Measurements from ENCODE around the gene FOXN3. TPM values are rescaled to one million over a fixed set of nuclear protein-coding genes. Genes with fewer than 3 reads are reported as not detected.
A peak's percentile ranks its signal among the peaks of the same experiment; 100 is the strongest.
"Not testable (repeated sequence)": the region's sequence is repeated elsewhere in the genome, so short reads cannot be mapped to it uniquely, and the experiment has no call there.

Gene FOXN3
- total RNA-seq, 1 donor = 84.0 TPM

DNA sequence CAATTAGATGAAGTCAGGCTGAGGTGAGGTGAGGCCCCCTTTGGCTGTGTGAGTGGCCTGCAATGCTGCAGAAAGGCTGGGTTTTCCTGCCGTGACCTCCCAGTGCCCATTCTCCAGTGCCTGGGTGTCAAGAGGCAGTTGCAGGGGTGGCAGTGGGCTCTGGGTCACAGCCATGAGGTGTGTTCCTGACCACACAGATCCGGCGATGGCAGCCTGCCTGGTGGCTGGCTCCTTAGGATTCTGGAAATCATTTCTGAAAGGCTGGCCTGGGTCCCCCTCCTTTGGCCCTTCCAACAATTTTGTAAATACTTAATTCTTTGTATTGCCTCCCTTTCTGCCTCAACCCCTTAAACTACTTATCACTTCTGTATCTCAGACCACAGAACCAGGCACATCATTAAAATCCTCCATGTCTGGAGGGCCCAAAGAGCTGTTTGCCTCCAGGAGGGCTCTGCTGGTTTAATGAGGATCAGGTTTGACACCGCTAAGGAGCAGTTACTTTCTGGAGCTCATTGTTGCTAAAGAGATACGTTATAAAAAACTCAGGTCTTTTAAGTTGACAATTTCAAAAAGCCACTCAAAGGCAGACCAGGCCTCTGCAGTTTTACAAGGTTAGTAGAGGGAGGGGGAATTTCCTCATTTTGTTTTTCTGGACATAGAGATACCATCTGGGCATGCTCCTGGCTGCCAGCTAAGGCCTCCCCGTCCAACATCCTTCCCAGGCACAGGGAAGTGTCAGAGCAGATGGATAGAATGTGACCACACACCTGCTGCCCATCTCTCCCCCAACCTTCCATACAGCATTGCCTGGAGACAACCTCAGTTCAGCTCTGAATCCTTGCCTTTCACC is 204.4 kb downstream of the FOXN3 start:
- peak in 1 of 3 donors; percentile 18 for DNase-seq (ENCODE audit: low read depth in 2 of 3, low spot score in 2 of 3)

DNA sequence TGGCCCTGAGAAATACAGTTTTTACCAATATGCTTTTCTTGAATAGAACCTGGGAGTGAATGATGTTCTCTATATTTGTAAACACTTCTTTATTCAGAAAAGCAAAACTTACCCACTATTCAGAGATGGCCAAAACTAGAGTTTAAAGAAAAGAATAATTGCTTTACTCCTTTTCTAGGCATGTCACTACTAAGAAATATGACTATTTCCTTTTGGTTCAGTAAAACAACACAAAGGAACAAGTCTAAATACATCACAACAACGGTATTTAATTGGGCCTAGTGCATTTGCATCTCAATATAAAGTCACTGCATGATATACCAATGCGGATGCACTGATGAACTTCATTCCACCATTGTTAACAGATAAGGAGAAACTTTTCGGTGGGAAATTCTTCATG is 207.5 kb downstream of the FOXN3 start:
- DNase-seq (ENCODE audit: low read depth in 2 of 3, low spot score in 2 of 3) = no peak

DNA sequence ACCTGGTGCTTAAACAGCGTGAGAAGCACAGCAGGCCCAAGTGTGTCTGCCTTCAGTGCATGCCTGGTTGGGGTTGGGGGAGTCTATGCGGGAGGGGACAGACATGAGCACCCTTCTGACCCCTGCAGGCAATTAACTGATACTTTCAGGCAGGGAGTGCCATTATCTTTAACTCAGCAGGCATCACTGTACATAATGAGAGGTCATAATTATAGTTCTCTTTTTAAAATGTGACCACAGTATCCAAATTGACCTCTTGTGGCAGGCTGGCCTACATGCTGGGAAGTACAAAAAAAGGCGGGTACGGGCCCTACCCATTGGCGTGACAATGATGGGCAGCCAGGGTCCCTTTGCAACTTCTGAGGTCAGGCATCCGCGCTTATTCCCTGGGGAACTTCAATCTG is 209.1 kb downstream of the FOXN3 start:
- DNase-seq (ENCODE audit: low read depth in 2 of 3, low spot score in 2 of 3) = no peak

DNA sequence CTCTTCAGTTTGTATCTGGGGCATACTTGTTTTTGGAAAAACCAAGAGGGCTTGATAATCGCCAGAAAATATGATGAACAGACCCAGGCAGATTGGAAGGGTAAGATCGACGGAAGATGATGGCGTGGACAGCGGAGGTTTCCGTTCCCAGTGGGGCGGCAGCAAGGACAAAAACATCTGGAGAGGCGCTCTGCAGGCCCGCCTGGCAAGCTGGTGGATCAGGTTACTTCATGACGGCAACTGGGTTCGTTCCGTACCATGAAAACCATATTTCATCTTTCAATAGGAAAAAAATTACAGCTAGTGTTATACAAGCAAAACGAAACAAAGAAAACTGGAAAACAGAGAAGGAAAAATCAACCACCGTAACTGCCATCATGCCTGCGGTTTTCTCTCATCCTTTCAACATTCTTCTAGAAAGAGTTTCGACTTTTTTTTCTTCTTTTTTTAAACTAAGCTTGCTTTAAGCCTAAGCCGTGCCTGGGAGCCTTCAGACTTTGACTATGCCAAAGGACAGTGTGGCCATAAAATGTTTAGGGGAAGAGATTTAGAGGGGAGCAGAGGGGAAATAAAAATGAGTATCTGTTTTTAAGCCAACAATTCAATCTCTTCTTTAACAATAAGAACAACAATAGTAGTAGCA is 210.5 kb downstream of the FOXN3 start:
- no peak for DNase-seq (ENCODE audit: low read depth in 2 of 3, low spot score in 2 of 3)

DNA sequence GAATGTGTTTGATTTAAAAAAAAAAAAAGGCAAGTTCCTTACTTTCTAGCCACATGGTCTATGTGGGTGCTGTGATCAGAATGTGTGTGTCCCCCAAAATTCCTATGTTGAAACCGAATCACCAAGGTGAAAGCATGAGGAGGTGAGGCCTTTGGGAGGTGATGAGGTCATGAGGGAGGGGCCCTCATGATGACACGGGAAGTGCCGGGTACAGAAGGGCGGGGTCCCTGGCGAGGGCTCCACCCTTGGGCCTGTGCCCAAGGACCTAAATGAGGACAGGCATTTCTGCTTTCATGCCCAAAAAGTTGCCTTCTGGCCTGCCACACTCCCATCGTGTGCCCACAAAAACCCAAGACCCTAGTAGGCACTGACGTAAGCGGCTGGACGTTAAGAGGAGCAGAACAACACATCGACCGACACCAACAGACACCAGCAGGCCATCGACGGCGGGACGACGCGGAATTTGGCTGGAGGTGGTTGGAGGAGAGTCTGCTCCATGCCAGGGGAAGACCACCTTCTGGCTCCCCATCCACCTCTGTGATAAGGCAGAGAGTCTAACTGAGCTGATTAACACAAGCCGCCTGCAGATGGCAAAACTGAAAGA is 211.8 kb downstream of the FOXN3 start:
- DNase-seq (ENCODE audit: low read depth in 2 of 3, low spot score in 2 of 3) = no peak

DNA sequence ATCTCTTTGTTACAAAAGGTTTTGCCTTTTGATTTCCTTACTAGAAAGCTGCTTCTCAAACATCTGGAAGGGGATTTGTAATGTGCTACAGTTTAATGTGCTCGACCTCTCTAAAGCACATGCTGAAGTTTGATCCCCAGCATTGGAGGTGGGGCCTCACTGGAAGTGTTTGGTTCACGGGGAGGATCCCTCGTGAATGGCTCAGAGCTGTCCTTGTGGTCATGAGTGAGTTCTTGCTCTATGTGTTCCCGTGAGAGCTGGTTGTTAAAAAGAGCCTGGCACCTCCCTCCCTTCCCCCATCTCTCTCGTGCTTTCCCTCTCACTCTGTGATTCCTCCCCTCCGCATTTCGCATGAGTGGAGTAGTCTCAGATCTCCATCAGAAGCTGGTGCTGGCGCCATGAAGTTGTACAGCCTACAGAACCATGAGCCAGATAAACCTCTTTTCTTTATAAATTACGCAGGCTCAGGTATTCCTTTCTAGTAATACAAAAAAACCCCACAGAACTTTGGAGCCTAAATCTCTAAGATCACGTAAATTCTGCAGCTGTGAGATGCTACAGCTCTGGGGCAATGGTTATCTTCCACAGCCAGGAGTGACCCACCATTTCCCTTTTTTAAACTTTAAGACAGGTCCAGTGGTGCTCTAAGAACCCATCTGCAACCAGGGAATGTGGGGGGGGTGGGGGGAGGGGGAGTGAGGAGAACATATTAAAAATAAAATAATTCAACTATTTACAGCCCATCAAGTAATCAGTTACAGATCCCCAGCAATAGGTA is 214.4 kb downstream of the FOXN3 start:
- peak in 1 of 3 donors; percentile 37 for DNase-seq (ENCODE audit: low read depth in 2 of 3, low spot score in 2 of 3)

DNA sequence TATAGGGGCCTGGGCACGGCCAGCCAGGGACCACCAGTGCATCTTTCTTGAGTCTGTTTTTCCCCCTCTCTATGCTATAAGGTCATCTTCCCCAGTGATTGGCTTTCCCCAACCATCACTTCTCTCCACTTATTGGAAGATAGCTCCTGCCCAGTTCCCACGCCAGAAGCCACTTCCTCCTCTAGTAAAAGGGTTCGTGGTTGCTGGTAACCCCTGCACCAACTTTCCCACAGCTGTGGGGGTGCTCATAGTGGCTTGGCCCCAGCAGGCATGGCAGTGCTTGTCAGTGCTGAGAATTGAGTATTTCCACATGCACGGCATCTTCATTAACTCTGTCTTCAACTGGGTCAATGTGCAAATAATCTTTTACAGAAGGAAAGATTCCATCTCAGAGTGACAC is 215.4 kb downstream of the FOXN3 start:
- DNase-seq (ENCODE audit: low read depth in 2 of 3, low spot score in 2 of 3) = peak in 1 of 3 donors; percentile 37

DNA sequence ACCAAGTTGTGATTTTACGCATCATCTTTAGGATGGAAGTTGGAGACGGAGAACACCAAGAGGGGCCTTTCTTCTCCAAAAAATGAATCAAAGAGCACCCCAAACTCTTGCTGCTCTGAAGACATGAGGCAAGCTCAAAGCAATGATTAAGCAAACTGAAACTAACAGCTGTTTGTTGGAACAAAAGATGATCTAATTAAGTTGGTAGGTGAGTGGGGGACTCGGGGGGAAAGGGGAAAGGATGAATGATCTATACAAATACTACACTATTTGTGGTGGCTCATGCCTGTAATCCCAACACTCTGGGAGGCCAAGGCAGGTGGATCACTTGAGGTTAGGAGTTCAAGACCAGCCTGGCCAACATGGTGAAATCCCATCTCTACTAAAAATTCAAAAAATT is 217.7 kb downstream of the FOXN3 start:
- DNase-seq (ENCODE audit: low read depth in 2 of 3, low spot score in 2 of 3) = not testable (repeated sequence)

DNA sequence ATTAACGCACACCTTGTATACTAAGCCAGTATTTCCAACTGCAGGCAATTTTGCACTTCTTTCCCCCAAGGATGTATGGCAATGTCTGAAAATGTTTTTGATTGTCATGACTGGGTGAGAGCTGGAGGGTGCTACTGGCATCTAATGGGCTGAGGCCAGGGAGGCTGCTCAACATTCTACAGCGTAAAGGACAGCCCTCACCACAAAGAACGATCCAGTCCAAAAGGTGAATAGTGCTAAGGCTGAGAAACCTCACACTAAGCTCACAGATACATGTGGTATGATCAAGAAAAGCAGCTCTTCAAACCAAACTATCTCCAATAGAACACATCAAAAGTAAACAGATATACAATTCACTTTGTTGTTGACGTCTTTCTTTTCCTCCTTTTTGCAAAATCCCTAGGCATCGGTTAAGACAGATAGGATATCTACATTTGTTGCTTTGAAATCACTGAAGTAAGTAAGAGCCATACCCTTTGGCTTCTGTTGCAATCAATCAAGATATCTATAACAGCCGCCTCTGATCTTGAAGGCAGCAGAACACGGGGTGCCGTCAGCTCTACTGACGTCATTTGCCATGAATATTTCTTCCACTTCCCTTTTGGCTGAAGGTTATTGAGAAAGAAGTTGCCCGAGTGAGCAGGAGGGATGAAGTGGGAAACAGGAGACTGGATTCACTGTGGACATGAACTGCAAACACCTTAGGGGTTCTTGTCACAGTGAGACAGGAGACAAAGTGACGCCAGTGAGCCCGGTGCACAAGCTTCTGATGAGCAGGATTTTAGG is 218.3 kb downstream of the FOXN3 start:
- no peak for DNase-seq (ENCODE audit: low read depth in 2 of 3, low spot score in 2 of 3)

DNA sequence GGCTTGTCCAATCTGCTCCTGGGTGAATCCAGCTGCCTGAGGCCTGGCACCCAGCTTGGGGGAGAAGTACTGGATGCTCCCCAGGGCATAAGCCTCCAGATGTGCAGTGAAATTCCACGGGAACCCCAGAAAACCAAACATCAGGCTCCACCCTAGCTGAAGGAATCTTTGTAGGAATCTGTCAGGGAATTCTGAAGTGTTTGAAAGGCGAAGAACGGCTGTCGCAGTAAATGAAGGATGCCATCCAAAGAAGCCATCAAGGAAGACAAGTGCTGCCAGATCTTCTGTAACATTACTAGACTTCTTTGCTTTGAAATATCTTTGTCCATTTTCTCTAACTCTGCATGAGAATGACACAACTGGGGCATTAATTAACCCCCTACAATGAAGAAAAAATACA is 219.4 kb downstream of the FOXN3 start:
- no peak for DNase-seq (ENCODE audit: low read depth in 2 of 3, low spot score in 2 of 3)

DNA sequence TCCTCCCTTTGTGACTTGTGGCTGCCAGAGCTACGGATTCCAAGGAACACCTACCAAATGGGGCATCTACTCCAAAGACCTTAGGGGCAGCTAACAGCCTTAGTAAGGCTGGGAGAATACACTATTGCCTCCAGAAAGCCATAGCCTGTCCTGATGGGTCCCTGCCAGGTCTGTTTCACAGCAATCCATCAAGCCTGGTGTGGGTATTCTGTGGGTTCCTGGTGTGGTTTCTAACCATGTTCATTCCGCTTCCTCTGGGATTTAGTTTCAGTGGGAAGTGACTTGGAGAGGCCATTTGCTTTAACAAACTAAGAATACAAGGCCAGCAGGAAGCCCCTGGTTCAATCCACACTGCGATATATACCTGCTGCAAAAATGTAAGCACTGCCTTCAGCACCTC is 220.5 kb downstream of the FOXN3 start:
- DNase-seq (ENCODE audit: low read depth in 2 of 3, low spot score in 2 of 3) = no peak

DNA sequence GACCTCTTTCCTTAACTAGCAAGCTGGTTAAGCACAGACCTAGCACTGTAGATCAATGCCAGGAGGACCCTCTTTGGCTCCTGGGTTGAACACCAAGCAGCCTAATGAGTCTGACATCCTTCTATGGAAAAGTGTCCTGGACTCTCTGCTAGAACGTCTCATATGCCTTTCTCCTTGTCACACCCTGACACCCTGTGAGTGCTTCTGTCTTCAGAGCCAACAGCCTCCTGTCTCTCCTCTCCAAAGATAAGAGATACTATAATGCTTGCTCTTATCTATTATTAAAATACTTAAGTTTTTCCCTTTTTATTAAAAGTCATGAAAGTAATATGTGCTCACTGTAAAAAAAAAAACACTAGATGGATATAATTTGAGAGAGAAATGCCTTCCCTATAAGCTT is 222.7 kb downstream of the FOXN3 start:
- no peak for DNase-seq (ENCODE audit: low read depth in 2 of 3, low spot score in 2 of 3)

DNA sequence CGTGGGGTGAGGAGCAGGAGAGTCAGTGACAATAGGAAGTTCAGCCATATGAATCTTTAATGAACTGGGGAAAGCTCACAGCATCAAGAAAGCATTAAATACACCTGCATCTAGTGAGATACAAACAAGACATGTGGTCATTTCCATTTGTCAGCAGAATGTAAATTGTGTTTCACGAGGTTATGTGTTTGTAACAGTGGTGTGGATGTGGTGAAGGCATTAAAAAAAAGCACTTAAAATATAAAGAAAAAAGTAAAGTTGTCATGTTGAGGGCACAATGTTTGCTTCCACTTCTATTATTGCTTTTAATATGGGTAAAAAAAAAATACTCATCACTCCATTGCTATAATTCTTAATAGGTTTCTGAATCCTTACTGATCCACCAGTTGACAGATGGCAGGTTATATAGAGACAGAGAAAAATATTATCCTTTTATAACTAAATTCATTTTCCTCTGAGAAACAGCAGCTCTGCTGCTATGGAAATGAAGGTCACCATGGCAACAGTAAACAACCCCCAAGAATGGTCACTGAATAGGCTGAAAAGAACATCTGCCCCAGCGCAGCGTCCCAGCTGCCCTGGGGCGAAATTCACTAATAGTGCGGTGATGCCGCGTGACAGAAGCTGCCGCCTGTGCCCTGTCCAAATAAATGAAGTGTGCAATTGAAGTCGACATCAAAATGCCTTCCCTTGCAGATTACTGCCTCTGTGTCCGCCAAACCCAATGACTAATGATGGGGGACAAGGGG is 226.1 kb downstream of the FOXN3 start:
- DNase-seq (ENCODE audit: low read depth in 2 of 3, low spot score in 2 of 3) = peak in 1 of 3 donors; percentile 34

DNA sequence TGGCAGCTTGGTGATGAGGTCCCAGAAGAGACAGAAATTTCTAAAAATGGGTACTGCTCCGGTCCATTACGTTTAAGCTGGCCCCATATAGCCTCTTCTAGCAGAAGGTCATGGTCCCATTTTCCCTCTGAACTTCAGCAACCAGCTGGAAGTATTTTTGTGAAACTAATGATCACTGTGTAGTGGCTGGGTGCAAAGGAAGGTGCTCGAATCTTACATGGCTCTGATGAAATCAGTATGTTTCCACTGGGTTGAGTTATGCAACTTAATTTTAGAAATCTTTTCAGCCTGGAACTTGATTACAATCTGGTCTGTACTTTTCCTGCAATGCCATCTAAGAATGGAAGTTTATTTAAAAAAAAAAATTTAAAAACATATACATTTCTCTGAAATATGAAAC is 228.5 kb downstream of the FOXN3 start:
- DNase-seq (ENCODE audit: low read depth in 2 of 3, low spot score in 2 of 3) = no peak

DNA sequence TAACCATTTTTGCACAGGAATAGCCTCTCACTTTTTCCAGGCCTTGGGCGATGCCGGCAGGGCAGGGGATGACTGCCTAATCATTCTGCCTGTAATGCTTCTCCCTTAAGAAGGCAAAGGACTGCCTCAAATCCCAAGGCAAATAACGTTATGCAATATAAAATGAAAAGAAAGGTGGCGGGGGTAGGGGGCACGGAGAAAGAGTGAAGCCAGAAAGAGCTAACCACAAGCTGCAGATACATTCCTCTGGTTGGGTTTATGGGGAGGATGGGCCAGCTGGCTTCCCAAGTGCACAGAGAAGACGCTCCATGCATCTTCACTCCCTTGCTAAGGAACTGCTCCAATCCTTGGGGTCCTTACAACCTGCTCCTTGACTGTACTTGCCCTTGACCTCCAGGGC is 229.5 kb downstream of the FOXN3 start:
- DNase-seq (ENCODE audit: low read depth in 2 of 3, low spot score in 2 of 3) = no peak

DNA sequence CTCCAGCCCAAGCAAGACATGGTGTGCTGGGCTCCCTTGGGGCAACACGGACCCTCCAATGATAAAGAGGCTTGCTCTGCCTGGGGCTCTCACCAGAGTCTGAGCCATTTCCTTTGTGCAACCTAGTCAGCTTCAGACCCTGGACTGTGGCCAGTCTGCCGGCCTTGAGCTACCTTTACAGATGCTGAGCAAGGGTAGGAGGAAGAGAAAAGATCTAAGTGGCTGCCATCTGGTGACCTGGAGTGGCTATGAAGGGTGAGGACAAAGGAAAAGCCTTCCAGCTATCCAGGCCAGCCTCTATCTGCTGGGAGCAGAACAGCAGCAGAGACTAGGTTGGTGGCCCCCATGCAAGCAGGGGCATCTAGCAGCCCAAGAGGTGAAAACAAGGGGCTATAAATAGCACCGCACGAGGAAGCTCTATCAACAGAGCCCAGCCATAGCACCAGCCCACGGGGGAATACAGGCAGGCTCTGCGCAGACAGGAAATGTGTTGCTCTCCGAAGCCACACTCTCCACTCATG is 230.1 kb downstream of the FOXN3 start:
- DNase-seq (ENCODE audit: low read depth in 2 of 3, low spot score in 2 of 3) = peak in 1 of 3 donors; percentile 49

DNA sequence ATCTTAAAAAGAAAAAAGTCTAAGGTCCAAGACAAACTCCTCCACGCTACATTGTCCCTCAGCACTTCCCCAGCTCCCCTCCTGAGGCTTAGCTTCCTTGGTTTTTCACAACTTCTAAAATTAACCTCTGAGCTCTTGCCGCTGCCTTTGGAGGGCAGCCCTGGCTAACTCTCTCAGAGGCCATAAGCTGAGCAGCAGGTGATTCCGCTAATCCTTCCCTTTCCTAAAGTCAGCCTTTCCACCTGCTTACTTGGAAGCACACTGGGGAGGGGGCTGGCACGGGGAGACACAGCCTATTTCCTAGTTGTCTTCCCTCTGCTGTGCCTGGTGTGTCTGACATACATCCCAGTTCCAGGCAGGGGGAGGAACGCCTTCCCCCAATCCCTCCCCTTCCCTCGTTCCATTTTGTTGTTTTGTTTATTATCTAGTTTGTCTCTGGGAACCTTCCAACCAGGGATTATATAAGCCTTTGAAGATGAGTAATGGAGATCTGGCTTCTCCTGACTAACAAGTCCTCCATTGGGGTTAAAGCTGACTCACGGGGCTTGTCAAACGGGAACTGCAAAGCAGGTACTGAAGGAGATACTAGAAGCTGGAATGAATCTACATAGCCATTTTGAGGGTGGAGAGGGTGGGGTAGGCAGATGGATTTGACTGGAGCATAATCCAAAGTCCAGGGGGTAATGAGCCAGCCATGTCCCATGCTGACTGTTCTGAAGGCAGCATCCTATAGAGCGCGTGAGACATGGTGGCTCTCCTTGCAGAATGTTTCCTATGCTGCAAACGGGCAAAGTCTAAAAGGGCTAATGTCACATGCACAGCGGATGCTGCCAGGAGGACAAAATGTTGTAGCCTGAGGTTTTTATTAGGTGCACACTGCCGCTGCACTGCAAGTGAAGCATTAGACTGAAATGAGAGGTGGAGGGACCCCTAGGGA is 230.8 kb downstream of the FOXN3 start:
- DNase-seq (ENCODE audit: low read depth in 2 of 3, low spot score in 2 of 3) = no peak

DNA sequence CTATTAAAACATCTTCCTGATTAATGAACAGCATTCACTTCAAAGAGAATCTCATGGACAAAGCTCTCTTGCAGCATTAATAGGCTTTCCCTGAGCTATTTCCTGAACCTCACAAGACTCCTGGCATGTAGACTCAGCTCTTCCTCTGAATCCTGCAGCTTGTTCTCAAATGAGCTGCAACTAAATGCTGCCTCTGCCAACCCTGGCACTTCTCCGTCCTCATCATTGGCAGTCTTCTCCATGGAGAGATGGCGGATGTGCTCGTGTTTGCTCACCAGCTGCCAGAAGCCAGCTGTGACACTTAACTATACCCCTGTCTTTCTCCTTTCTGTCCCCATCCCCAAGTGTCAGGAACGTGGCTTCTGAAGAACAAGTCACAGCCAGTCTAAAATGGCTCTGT is 232.1 kb downstream of the FOXN3 start:
- no peak for DNase-seq (ENCODE audit: low read depth in 2 of 3, low spot score in 2 of 3)

Data from hematopoietic multipotent progenitor cell (in vitro differentiated cells).